Keratinocyte (primary cell): ENCODE results near the gene PHACTR1.

Experiments used
- CTCF ChIP-seq, 3 experiments: IDR thresholded peaks in 1 of 3; conservative IDR thresholded peaks in 1 of 3; optimal IDR thresholded peaks in 1 of 3; 2 replicates in 2 of 3; 3 replicates in 1 of 3; pipeline versions ENCODE3 to v1.5.1; 2011; ENCODE audit warnings: low read length in 3 of 3, mild to moderate bottlenecking in 3 of 3, moderate library complexity in 2 of 3, control low read depth in 1 of 3, inconsistent platforms in 1 of 3; ENCODE audit not compliant: insufficient read depth in 2 of 3; ENCODE audit errors: extremely low read depth in 1 of 3
- EZH2 ChIP-seq: IDR thresholded peaks from one replicate; pipeline ENCODE4 v1.6.1; 2012; ENCODE audit warnings: inconsistent platforms, mild to moderate bottlenecking, low read length, moderate library complexity

DNA sequence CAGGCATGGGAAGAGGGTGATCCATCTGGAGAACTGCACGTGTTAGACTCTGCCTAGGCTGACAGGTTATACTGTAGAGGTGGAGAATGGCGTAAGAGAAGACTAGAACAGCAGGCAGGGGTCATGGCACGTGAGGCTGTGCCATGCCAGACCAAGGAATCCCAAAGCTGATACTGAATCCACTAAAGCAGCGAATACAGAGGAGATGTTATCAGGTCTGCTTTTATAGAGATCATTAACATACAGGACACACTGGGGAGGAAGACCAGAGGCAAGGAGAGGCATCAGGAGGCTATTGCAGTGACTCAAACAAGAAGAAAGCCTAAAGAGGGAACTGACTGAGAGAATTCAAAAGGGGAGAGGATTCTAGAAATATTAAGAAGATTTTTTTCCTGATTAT lies 12.9 kb downstream of the PHACTR1 start:
- TF ChIP-seq CTCF (optimal IDR thresholded peaks at IDR 0.05 in 1 of 3, IDR thresholded peaks at IDR 0.05 in 1 of 3, conservative IDR thresholded peaks at IDR 0.05 in 1 of 3; ENCODE audit: extremely low read depth in 1 of 3, insufficient read depth in 2 of 3, low read length in 3 of 3) (no peak), EZH2 (no peak)
